SU-DHL-6 (cell line): ENCODE data around the gene SCN9A.

Experiments
- CTCF ChIP-seq: fragments of 200-600 bp; sonication (generic); IDR thresholded peaks from one replicate; pipeline ENCODE4 v1.5.1; 2017; ENCODE audit warnings: antibody characterized with exemption, mild to moderate bottlenecking, low read length, moderate library complexity; ENCODE audit not compliant: insufficient read depth, poor library complexity, severe bottlenecking
- EZH2phosphoT487 ChIP-seq: fragments of 200-600 bp; sonication (generic), shearing (Covaris generic); conservative IDR thresholded peaks from 2 replicates; pipeline ENCODE4 v1.6.1; 2018; ENCODE audit warnings: mild to moderate bottlenecking, antibody characterized with exemption, low read length, moderate library complexity, mixed read lengths

GRCh38 chr2:166376488-166376828 is 714 bp upstream of the SCN9A start:
- TF ChIP-seq CTCF (no peak), EZH2phosphoT487 (no peak)
